G401.6 (cell line): ENCODE results near the gene PPP4R1.
"Not testable (repeated sequence)": the region's sequence is repeated elsewhere in the genome, so short reads cannot be mapped to it uniquely, and the experiment has no call there.

Source experiments
- FAIRE-seq: peaks from 2 replicates; lab custom pipeline; 2012; peaks lifted over from hg19 to GRCh38; lab: Jason Lieb, UNC

Gene PPP4R1

GRCh38 chr18:9630444-9630843, 16.1 kb upstream of the PPP4R1 start:
- no peak for FAIRE-seq

GRCh38 chr18:9629709-9630108, 15.3 kb upstream of the PPP4R1 start:
- FAIRE-seq, result no peak

- no peak for FAIRE-seq
Observed at GRCh38 chr18:9628984-9629383, 14.6 kb upstream of the PPP4R1 start.

GRCh38 chr18:9627642-9628041, 13.3 kb upstream of the PPP4R1 start:
- no peak for FAIRE-seq

GRCh38 chr18:9619990-9620389, 5.6 kb upstream of the PPP4R1 start:
- no peak for FAIRE-seq

- no peak for FAIRE-seq
Observed at GRCh38 chr18:9619545-9619944, 5.2 kb upstream of the PPP4R1 start.

- peak; percentile 68 for FAIRE-seq
Observed at GRCh38 chr18:9619056-9619455, 4.7 kb upstream of the PPP4R1 start.

- FAIRE-seq, result no peak
Observed at GRCh38 chr18:9617006-9617542, 2.7 kb upstream of the PPP4R1 start.

GRCh38 chr18:9616049-9616448, 1.7 kb upstream of the PPP4R1 start:
- no peak for FAIRE-seq

GRCh38 chr18:9615280-9615797, 980 bp upstream of the PPP4R1 start:
- no peak for FAIRE-seq

- FAIRE-seq, result no peak
Observed at GRCh38 chr18:9613550-9614400, 584 bp downstream of the PPP4R1 start.

- no peak for FAIRE-seq
Observed at GRCh38 chr18:9612977-9613376, 1.4 kb downstream of the PPP4R1 start.

- peak; percentile 69 for FAIRE-seq
Observed at GRCh38 chr18:9612215-9612830, 2.0 kb downstream of the PPP4R1 start.

GRCh38 chr18:9609190-9609589, 5.2 kb downstream of the PPP4R1 start:
- no peak for FAIRE-seq

GRCh38 chr18:9608728-9609127, 5.6 kb downstream of the PPP4R1 start:
- no peak for FAIRE-seq

- no peak for FAIRE-seq
Observed at GRCh38 chr18:9608298-9608697, 6.1 kb downstream of the PPP4R1 start.

GRCh38 chr18:9607111-9607510, 7.2 kb downstream of the PPP4R1 start:
- FAIRE-seq, result not testable (repeated sequence)

GRCh38 chr18:9606039-9606438, 8.3 kb downstream of the PPP4R1 start:
- FAIRE-seq, result no peak

GRCh38 chr18:9604348-9604747, 10.0 kb downstream of the PPP4R1 start:
- no peak for FAIRE-seq

- no peak for FAIRE-seq
Observed at GRCh38 chr18:9599328-9599727, 15.0 kb downstream of the PPP4R1 start.

GRCh38 chr18:9597609-9598008, 16.8 kb downstream of the PPP4R1 start:
- no peak for FAIRE-seq

- FAIRE-seq, result no peak
Observed at GRCh38 chr18:9596843-9597526, 17.4 kb downstream of the PPP4R1 start.

GRCh38 chr18:9596226-9596625, 18.1 kb downstream of the PPP4R1 start:
- no peak for FAIRE-seq
